Adrenal gland (tissue), 5 donors: ENCODE measurements around the gene SUGP1.

Experiments used
- CTCF ChIP-seq, 6 experiments: fragments of 450-650 bp in 4 of 6; fragments of 200-600 bp in 2 of 6; sonication (generic) in 1 of 6; IDR thresholded peaks; 1 replicate in 5 of 6; 2 replicates in 1 of 6; pipeline versions ENCODE4 v1.5.1 to v1.8.0; 2016 to 2021; ENCODE audit warnings: antibody characterized with exemption in 6 of 6, mild to moderate bottlenecking in 2 of 6, moderate library complexity in 1 of 6
- POLR2A ChIP-seq, 2 donors: fragments of 450-650 bp; IDR thresholded peaks; one replicate each; pipeline ENCODE4 v1.6.1; 2017; ENCODE audit warnings: antibody characterized with exemption in 2 of 2, mild to moderate bottlenecking in 2 of 2, moderate library complexity in 1 of 2
- donor health status: DM: no; HTN: no; CAD: no.

- no peak for TF ChIP-seq CTCF (IDR thresholded peaks at IDR 0.05)
- TF ChIP-seq POLR2A (IDR thresholded peaks at IDR 0.05) = no peak
Measured at GRCh38 chr19:19276386-19276785, 43.9 kb downstream of the SUGP1 start.
